B cell (primary cell): ENCODE data around the gene SERTAD4. TPM values are rescaled to one million over a fixed set of nuclear protein-coding genes. Genes with fewer than 3 reads are reported as not detected.

Source experiments
- ATAC-seq: fragments of 200-7000 bp; cut with Tn5 transposase; one replicate; pipeline ENCODE4 v1.10.0; 2021; ENCODE audit warnings: low read depth, mild to moderate bottlenecking, moderate number of reproducible peaks, moderate library complexity
- CTCF ChIA-PET: fragments of 350-600 bp; sonication (Branson Sonifier 250); formaldehyde crosslinking; loops from one replicate; lab custom pipeline; 2021; ENCODE audit warnings: antibody characterized with exemption, inconsistent platforms; lab: Charles Lee
- POLR2A ChIA-PET: fragments of 350-600 bp; sonication (Branson Sonifier 250); formaldehyde crosslinking; loops from one replicate; lab custom pipeline; 2021; ENCODE audit warnings: antibody characterized with exemption; lab: Charles Lee
- DNase-seq: peaks from one replicate; pipeline ENCODE4 v3.0.0; 2013
- H2AFZ ChIP-seq: 2 replicates; pipeline ENCODE4 v1.6.1; 2012; ENCODE audit warnings: mild to moderate bottlenecking, low read depth, low read length; ENCODE audit not compliant: insufficient read depth, poor library complexity, severe bottlenecking
- H3K27ac ChIP-seq, 2 donors: 1 replicate in 1 of 2; 2 replicates in 1 of 2; pipeline ENCODE4 v1.5.1; 2012 to 2013; ENCODE audit warnings: low read length in 2 of 2, mild to moderate bottlenecking in 2 of 2, moderate library complexity in 1 of 2
- H3K27me3 ChIP-seq, 4 experiments: fragments of 200-600 bp in 1 of 4; sonication (generic) in 1 of 4; replicated peaks in 1 of 4; 1 replicate in 2 of 4; 2 replicates in 2 of 4; pipeline versions ENCODE4 v1.6.1 to v1.7.0; 2013 to 2016; ENCODE audit warnings: low read length in 3 of 4, mild to moderate bottlenecking in 2 of 4, mixed read lengths in 1 of 4, moderate library complexity in 1 of 4; ENCODE audit not compliant: insufficient read depth in 4 of 4, control insufficient read depth in 3 of 4; ENCODE audit errors: control extremely low read depth in 1 of 4
- H3K36me3 ChIP-seq, 2 experiments: replicated peaks in 1 of 2; 1 replicate in 1 of 2; 2 replicates in 1 of 2; pipeline versions ENCODE4 v1.6.1 to v1.7.1; 2013; ENCODE audit warnings: low read length in 1 of 2; ENCODE audit not compliant: insufficient read depth in 2 of 2, control insufficient read depth in 1 of 2; ENCODE audit errors: control extremely low read depth in 1 of 2, extremely low read depth in 1 of 2
- H3K4me1 ChIP-seq, 2 donors: fragments of 200-600 bp in 1 of 2; sonication (generic) in 1 of 2; 1 replicate in 1 of 2; 2 replicates in 1 of 2; pipeline versions ENCODE4 v1.5.1 to v1.6.1; 2013 to 2017; ENCODE audit warnings: low read length in 2 of 2; ENCODE audit not compliant: control insufficient read depth in 2 of 2, insufficient read depth in 2 of 2
- H3K4me2 ChIP-seq: replicated peaks from 2 replicates; pipeline ENCODE3; 2012; ENCODE audit warnings: mild to moderate bottlenecking, low read depth, low read length; ENCODE audit not compliant: poor library complexity, severe bottlenecking
- H3K4me3 ChIP-seq, 5 experiments: fragments of 200-600 bp in 1 of 5; sonication (generic) in 1 of 5; 1 replicate in 3 of 5; 2 replicates in 2 of 5; pipeline versions ENCODE4 v1.5.1 to v1.7.0; 2011 to 2016; ENCODE audit warnings: low read length in 4 of 5, mild to moderate bottlenecking in 4 of 5, low read depth in 2 of 5, control low read depth in 1 of 5, moderate library complexity in 1 of 5; ENCODE audit not compliant: insufficient read depth in 1 of 5; ENCODE audit errors: control extremely low read depth in 1 of 5, extremely low read depth in 1 of 5
- H3K79me2 ChIP-seq: fragments of 200-600 bp; sonication (generic); one replicate; pipeline ENCODE4 v1.6.0; 2016; ENCODE audit warnings: low read length; ENCODE audit not compliant: control insufficient read depth, insufficient read depth
- H3K9ac ChIP-seq: fragments of 200-600 bp; sonication (generic); 2 replicates; pipeline ENCODE4 v1.6.1; 2017; ENCODE audit warnings: mild to moderate bottlenecking, low read length, moderate library complexity
- H3K9me3 ChIP-seq, 3 donors: one replicate each; pipeline versions ENCODE4 v1.6.1 to v1.7.1; 2013; ENCODE audit warnings: low read length in 2 of 3; ENCODE audit not compliant: control insufficient read depth in 2 of 3, insufficient read depth in 1 of 3; ENCODE audit errors: control extremely low read depth in 1 of 3
- H4K20me1 ChIP-seq: 2 replicates; pipeline ENCODE4 v1.6.0; 2012; ENCODE audit warnings: mild to moderate bottlenecking, low read length; ENCODE audit not compliant: insufficient read depth, control insufficient read depth, poor library complexity, severe bottlenecking
- H3K27ac Mint-ChIP-seq: one replicate; pipeline ENCODE4 v1.8.0; 2021; ENCODE audit warnings: mixed read lengths
- H3K27me3 Mint-ChIP-seq: one replicate; pipeline ENCODE4 v1.8.0; 2021; ENCODE audit warnings: mixed read lengths
- H3K4me1 Mint-ChIP-seq: one replicate; pipeline ENCODE4 v1.8.0; 2021; ENCODE audit warnings: mixed read lengths
- H3K4me3 Mint-ChIP-seq: one replicate; pipeline ENCODE4 v1.8.0; 2021; ENCODE audit warnings: mixed read lengths
- H3K9me3 Mint-ChIP-seq: one replicate; pipeline ENCODE4 v1.8.0; 2022; ENCODE audit warnings: mixed read lengths; ENCODE audit not compliant: insufficient read depth
- CTCF ChIP-seq: fragments of 200-600 bp; IDR thresholded peaks from one replicate; pipeline ENCODE4 v1.8.0; 2022; ENCODE audit warnings: antibody characterized with exemption, mild to moderate bottlenecking
- EZH2 ChIP-seq: IDR thresholded peaks from 2 replicates; pipeline ENCODE4 v1.6.1; 2012; ENCODE audit warnings: borderline replicate concordance, low read depth, mild to moderate bottlenecking, moderate library complexity, low read length; ENCODE audit not compliant: insufficient read depth, poor library complexity, severe bottlenecking
- whole genome bisulfite sequencing: methylation state at CpG from one replicate; pipeline ENCODE4 v1.1.5; 2013; ENCODE audit warnings: missing lambda C conversion rate; ENCODE audit not compliant: insufficient coverage; 5-methylcytosine and 5-hydroxymethylcytosine counted together
- intact Hi-C: fragments of 100-400 bp; cut with micrococcal nuclease; formaldehyde crosslinking; loops from one replicate; pipeline ENCODE4 v1.10.0; 2022
- polyA plus RNA-seq: library from polyadenylated mRNA; depleted of rRNA; stranded (reverse); fragments of >200 nt; gene quantifications from 2 replicates; pipeline ENCODE4 v1.2.3, GENCODE V29; 2012
- total RNA-seq, 2 donors: library from RNA; stranded (reverse); fragments of 120-200 nt in 1 of 2; gene quantifications; 1 replicate in 1 of 2; 2 replicates in 1 of 2; pipeline versions ENCODE4 v1.2.3 to v1.2.4, GENCODE V29; 2013 to 2022

Gene SERTAD4
- total and polyA plus RNA-seq, 2 donors (not counting 1 experiment from before 2014, with no cell fraction given), result not detected

- no peak overlapping the region for H3K4me3 Mint-ChIP-seq
- intact Hi-C loops, result no loop called here
Observed at GRCh38 chr1:210198840-210199239, 33.8 kb upstream of the SERTAD4 start.

More at GRCh38 chr1:210198840-210199239, 33.8 kb upstream of the SERTAD4 start:
- H3K4me1 Mint-ChIP-seq, result no peaks in the 10 kb centered on the region
- no peaks in the 10 kb centered on the region for H3K9me3 Mint-ChIP-seq
- Histone ChIP-seq H3K9ac (no peak overlapping the region), H3K4me3 (no peak overlapping the region), H4K20me1 (no peaks in the 10 kb centered on the region), H3K4me2 (no peak overlapping the region), H3K36me3 (no peaks in the 10 kb centered on the region), H3K9me3 (peaks cover 1 to 7% (median 5%) of the 10 kb centered on the region in 3 donors), H3K79me2 (no peaks in the 10 kb centered on the region), H3K4me1 (no peaks in the 10 kb centered on the region), H3K27me3 (no peaks in the 10 kb centered on the region), H3K27ac (no peak overlapping the region), H2AFZ (no peak overlapping the region)
- H3K27ac Mint-ChIP-seq, result no peak overlapping the region
- DNase-seq (no peak), ATAC-seq (no peak)
- WGBS, result no CpG with 5 or more reads among the region's 3 CpGs
- CTCF ChIA-PET, result no interaction called here
- POLR2A ChIA-PET, result no interaction called here
- TF ChIP-seq EZH2, result no peak
- TF ChIP-seq CTCF, result no peak
- peaks cover 3% of the 10 kb centered on the region for H3K27me3 Mint-ChIP-seq
